Articular chondrocyte of knee joint (primary cell): ENCODE measurements around the gene CANX. TPM values are rescaled to one million over a fixed set of nuclear protein-coding genes. Genes with fewer than 3 reads are reported as not detected.

Experiments
- total RNA-seq: library from RNA; depleted of rRNA; stranded (reverse); fragments of >200 nt; gene quantifications from 2 replicates; pipeline ENCODE4 v1.2.3, GENCODE V29; 2012

The CANX gene
- total RNA-seq, result 842 and 930 TPM in 2 replicates

DNA sequence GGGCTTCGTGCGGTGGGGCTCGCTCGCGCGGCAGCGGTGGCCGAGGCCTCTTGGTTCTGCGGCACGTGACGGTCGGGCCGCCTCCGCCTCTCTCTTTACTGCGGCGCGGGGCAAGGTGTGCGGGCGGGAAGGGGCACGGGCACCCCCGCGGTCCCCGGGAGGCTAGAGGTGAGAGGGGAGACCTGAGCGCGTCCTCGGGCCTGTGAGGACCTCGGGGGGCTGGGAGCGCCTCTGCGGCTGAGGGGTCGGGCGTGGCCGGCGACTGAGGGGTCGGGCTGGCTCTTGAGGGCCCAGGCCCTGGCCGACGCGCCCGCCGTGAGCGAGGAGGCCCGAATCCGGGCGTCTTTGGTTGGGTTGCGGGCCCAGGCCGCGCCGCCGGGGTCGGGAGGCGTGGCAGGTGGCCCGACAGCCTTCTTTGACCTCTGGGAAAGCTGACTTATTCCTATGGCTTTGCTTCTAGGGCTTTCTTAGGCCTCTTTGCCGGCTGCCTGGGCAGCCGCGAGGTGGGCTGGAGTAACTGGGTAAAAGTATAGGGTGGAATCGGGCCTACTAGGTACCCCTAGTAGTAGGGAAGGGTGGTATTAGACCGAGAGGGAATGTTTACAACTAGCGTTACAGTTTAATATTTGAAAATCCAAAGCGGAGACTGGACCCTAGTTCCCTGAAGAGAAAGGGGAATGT lies at the start of gene CANX:
Gene CANX (plus strand): TSS at position 33 of the 681 bp plus-strand sequence. CDS start 6,715 bp downstream, outside the sequence.

DNA sequence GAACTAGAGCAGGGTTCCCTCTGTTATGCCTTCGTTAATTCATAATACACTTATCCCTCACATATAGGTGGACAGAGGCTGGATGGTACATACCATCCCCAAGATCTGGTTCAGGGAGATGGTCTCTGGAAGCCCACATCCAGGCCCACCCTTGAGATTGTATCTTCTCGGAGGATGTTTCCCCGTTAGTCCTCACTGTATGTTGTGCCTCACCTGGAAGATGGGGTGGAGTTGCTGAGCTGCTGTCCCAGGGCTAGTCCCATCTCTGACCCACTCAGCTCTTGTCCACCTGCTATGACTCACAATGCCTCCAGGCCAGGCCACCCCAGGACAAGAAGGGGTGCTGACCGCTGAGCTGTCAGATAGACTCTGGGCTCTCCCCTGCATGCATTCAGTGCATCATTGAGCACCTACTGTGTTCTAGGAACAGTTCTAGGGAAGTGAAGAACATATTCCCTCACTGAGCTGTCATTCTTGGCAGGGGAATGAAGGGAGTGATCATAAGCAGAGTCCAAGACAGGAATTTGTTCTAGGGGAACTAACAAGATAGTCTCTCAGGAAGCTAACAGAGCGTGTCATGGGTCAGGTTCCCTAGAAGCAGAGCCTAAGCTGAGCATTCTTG lies 17.9 kb upstream of the CANX start, which contains the start of gene CBY3:
Gene CBY3 (minus strand): TSS at position 255 of the 622 bp plus-strand sequence. CDS start 116 bp downstream, at position 139.

DNA sequence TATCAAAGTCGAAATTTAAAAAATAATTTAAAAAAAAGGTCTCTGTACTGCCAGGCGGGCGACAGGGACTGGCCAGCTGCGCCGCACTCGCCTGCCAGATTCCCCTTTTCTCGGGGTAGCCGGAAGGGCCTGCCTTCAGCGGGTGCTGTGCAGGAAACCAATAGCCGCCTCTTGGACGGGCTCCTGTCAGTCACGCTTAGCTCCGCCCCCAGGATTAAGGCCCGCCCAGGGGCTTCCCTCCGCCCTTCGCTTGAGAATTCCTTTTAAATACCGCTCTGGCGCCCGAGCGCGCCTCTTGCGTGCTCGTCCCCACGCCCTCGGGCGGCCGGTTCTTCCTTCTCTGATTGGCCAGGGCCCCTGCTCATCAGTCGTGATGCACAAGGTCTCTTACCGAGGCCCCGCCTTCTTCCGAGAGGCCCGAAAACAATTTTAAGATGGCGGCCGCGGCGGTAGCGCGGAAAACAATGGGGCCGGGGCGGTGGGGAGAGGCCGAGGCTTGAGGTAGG lies 33.7 kb downstream of the CANX start, which contains the start of gene MAML1:
Gene MAML1 (plus strand): TSS at position 411 of the 506 bp plus-strand sequence. CDS start 291 bp downstream, outside the sequence.

Other genes with a start within 250 kb of the CANX start
- 51.3 and 53.3 TPM in 2 replicates for gene RUFY1, start 148.4 kb upstream of the CANX start, total RNA-seq
- gene HNRNPH1, start 75.3 kb upstream of the CANX start, total RNA-seq, result 398 and 450 TPM in 2 replicates
- gene CBY3, start 17.9 kb upstream of the CANX start, total RNA-seq, result not detected in 2 replicates
- gene MAML1, start 33.9 kb downstream of the CANX start, total RNA-seq, result 9.7 and 10.1 TPM in 2 replicates
- 0.86 and 3.4 TPM in 2 replicates for gene LTC4S, start 95.0 kb downstream of the CANX start, total RNA-seq
- gene MGAT4B, start 107.9 kb downstream of the CANX start, total RNA-seq, result 77.6 and 81.9 TPM in 2 replicates
- 628 and 739 TPM in 2 replicates for gene SQSTM1, start 121.9 kb downstream of the CANX start, total RNA-seq
- gene MRNIP, start 159.8 kb downstream of the CANX start, total RNA-seq, result 12.2 and 14.4 TPM in 2 replicates
- gene TBC1D9B, start 208.9 kb downstream of the CANX start, total RNA-seq, result 59.1 and 66.2 TPM in 2 replicates